RWPE1 (cell line): ENCODE results near the gene MCOLN2.
A peak's percentile ranks its signal among the peaks of the same experiment; 100 is the strongest.

ENCODE experiments used
- CTCF ChIA-PET: fragments of 350-600 bp; sonication (Branson Sonifier 250); formaldehyde crosslinking; extraction: SDS; loops from one replicate; lab custom pipeline; 2021; lab: Yijun Ruan, JAX
- POLR2A ChIA-PET: fragments of 400-600 bp; formaldehyde crosslinking; extraction: SDS; loops from one replicate; lab custom pipeline; 2020; ENCODE audit warnings: antibody characterized with exemption; ENCODE audit not compliant: low non-redundant PET; lab: Yijun Ruan, JAX
- DNase-seq: peaks from one replicate; pipeline ENCODE4 v3.0.0; 2012; ENCODE audit warnings: low spot score
- H3K27ac ChIP-seq: fragments of 450-650 bp; 2 replicates; pipeline ENCODE4 v1.5.1; 2017
- TF ChIP-seq, protein P1 (sequence below): fragments of 450-650 bp; conservative IDR thresholded peaks from 2 replicates; pipeline ENCODE4 v1.5.1; 2017; ENCODE audit warnings: low read depth, mild to moderate bottlenecking

Gene MCOLN2

DNA sequence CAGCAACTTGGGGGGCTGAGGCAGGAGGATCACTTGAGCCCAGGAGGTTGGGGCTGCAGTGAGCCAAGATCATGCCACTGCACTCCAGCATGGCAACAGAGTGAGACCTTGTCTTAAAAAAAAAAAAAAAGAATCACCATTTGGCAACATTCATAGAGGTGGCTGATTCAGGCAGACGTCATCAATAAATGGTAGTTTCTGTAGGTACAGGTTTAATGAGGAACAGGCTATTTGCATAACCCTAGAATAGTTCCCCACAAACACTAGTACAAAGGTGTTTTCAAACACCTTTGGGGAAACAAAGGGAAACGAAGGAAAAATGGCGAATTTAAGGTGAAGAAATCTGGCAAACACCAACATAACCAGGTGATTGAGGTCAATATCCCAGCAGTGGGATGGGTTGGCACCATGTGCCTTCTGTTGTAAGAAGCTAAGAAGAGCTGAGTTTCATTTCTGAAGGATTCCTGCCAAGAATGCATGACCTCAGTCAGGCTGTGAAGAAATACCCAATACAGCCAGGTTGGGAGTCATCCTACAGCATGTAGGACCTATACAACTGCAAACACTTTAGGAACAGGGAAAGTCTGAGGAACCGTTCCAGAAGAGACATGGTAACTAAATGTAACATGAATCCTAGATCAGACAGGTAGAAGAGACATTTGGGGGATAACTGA is 109.5 kb downstream of the MCOLN2 start:
- DNase-seq = peak; percentile 90
- ChIA-PET POLR2A (no interaction called here), CTCF (no interaction called here)
- TF ChIP-seq, protein P1, sequence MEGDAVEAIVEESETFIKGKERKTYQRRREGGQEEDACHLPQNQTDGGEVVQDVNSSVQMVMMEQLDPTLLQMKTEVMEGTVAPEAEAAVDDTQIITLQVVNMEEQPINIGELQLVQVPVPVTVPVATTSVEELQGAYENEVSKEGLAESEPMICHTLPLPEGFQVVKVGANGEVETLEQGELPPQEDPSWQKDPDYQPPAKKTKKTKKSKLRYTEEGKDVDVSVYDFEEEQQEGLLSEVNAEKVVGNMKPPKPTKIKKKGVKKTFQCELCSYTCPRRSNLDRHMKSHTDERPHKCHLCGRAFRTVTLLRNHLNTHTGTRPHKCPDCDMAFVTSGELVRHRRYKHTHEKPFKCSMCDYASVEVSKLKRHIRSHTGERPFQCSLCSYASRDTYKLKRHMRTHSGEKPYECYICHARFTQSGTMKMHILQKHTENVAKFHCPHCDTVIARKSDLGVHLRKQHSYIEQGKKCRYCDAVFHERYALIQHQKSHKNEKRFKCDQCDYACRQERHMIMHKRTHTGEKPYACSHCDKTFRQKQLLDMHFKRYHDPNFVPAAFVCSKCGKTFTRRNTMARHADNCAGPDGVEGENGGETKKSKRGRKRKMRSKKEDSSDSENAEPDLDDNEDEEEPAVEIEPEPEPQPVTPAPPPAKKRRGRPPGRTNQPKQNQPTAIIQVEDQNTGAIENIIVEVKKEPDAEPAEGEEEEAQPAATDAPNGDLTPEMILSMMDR = no peak
- peak overlapping the region; percentile 83 for H3K27ac ChIP-seq

DNA sequence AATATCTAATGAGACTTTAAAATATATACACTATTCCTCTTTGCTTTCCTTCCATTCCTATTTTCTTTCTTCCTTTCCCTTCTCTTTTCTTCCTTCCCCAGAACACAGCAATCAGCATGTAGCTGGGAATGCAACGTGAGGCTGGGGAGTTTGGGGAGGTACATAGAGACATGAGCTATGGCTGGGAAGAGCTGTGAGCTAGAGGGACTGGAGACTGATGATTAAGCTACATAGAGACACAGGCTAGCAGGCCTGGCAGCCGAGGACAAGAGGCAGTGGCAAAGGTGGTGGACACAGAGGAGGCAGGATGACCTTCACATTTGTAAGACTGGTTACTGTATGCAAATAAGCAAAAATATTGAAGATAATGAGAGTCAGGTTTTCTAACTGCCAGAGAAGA is 111.4 kb downstream of the MCOLN2 start:
- CTCF ChIA-PET = no interaction called here

DNA sequence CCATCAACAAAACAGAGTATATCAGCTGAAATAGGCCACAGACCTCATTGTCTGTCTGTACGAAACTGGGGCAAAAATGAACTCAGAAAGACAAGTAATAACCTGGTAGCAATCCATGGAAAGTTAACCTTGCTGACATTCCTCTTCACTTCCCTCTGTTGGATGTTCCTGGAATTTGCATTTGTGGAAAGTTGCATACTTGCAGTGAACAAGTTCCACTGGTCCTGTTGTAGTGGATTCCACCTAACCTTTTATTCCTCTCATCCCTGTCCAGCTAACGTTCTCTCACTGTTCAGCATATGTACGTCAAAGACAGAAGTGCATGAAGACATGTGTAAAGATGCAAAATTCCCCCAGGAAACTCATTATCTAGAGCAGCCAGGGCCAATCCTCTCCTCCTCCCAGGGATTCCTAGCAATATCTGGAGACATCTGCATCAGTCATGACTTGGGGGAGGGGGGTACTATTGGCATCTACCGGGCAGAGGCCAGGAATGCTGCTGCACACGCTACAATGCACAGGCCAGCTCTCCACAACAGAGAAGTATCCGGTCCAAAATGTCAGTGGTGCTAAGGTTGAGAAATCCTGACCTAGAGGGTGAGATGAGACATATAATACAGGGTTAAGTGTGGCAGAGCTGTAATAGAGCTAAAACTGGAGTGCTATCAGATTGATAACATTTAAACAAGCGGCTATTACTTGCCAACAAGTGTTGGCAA is 112.1 kb downstream of the MCOLN2 start:
- TF ChIP-seq, protein P1 = no peak
- POLR2A ChIA-PET = no interaction called here

More for the DNA sequence above, 111.4 kb downstream of the MCOLN2 start:
- no peak overlapping the region for H3K27ac ChIP-seq
- POLR2A ChIA-PET = no interaction called here
- TF ChIP-seq, protein P1 = no peak
- DNase-seq = no peak

DNA sequence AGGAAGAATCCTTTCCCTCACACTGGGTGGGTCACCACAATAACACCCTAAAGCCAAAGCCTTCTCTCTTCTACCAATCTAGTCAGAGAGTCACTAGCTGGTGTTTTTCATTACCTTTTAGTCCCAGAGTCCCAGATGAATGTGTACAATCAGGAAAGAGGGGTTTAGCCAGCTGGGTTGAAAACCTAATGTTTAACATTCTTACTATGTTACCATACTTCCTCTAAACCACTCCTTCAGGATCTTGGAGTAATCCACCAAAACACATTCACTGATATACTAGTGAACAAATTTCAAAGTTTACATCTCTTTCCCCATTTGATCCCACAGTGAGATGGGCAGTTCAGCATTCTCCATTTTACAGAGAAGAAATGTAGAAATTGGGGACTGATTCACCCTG is 113.6 kb downstream of the MCOLN2 start:
- ChIA-PET POLR2A (no interaction called here), CTCF (no interaction called here)
- DNase-seq = no peak

More for the DNA sequence above, 112.1 kb downstream of the MCOLN2 start:
- no peak overlapping the region for H3K27ac ChIP-seq
- no peak for DNase-seq
- CTCF ChIA-PET = no interaction called here

DNA sequence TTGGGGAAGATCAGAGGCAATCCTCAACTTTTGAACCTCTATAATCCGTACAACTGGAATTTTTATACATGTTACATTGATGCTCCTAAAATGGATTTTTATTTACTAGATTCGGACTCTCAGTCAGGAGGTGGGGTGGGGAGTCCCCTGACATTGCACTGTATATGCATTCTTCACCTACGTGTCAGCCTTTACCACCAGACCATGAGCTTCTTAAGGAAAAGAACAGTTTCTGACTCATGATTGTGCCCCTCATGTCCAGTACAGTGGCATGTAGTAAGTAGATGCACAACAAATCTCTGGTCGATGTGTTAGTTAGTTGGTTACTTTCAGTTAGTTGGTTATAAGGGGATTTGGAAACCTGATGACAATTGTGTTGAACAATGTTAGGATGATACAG is 119.3 kb downstream of the MCOLN2 start:
- ChIA-PET POLR2A (no interaction called here), CTCF (interaction anchor here (0.6 kb wide), 3 partner anchors 39 to 1651 kb away, joined by 3 to 6 read pairs (median 3); no protein-coding TSS in a partner anchor)
- H3K27ac ChIP-seq = no peak overlapping the region
- TF ChIP-seq, protein P1 = no peak
- DNase-seq = no peak

More for the DNA sequence above, 113.6 kb downstream of the MCOLN2 start:
- TF ChIP-seq, protein P1 = no peak
- H3K27ac ChIP-seq = no peak overlapping the region

DNA sequence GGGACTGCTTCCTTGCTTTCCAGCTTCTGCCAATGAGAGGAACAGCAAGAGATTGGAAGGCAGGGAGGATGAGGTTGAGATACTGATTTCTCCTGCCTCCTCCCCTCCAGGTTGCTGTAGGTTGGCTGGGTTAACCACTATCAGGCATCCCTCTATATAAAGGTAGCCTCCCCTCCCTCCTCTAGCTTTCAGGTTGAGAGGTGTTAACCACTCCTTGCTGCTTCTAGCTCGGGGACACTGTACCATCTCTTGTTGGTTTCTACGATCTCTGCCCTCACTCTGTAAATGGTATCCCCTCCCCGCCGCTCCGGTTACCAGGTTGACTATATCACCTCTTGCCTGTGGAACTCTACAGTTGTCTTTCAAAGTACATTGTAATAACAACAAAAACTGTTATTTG is 120.6 kb downstream of the MCOLN2 start:
- CTCF ChIA-PET = no interaction called here
- TF ChIP-seq, protein P1 = no peak
- no peak overlapping the region for H3K27ac ChIP-seq
- no peak for DNase-seq
- POLR2A ChIA-PET = no interaction called here
